T-helper 17 cell (primary cell): ENCODE measurements around the gene CEP162. TPM values are rescaled to one million over a fixed set of nuclear protein-coding genes. Genes with fewer than 3 reads are reported as not detected.
A peak's percentile ranks its signal among the peaks of the same experiment; 100 is the strongest.
"Not testable (repeated sequence)": the region's sequence is repeated elsewhere in the genome, so short reads cannot be mapped to it uniquely, and the experiment has no call there.

Source experiments
- ATAC-seq: fragments of 150-1000 bp; cut with Tn5 transposase; 2 replicates; pipeline ENCODE4 v1.10.0; 2021; ENCODE audit warnings: mild to moderate bottlenecking, moderate library complexity
- DNase-seq, 3 donors: peaks; one replicate each; pipeline versions ENCODE4 v3.0.0 to v3.0.0-alpha.2; 2020 to 2021
- H3K9me3 ChIP-seq: one replicate; pipeline ENCODE4 v1.7.0; 2013; ENCODE audit warnings: low read length, mild to moderate bottlenecking; ENCODE audit not compliant: control insufficient read depth, poor library complexity, severe bottlenecking
- H3K27ac Mint-ChIP-seq: one replicate; pipeline ENCODE4 v1.8.0; 2022; ENCODE audit warnings: mild to moderate bottlenecking, moderate library complexity, mixed read lengths
- H3K27me3 Mint-ChIP-seq: one replicate; pipeline ENCODE4 v1.8.0; 2022; ENCODE audit warnings: mixed read lengths
- H3K36me3 Mint-ChIP-seq: one replicate; pipeline ENCODE4 v1.8.0; 2022; ENCODE audit warnings: low read depth, mixed read lengths
- H3K4me1 Mint-ChIP-seq: one replicate; pipeline ENCODE4 v1.8.0; 2022; ENCODE audit warnings: mild to moderate bottlenecking, mixed read lengths
- H3K4me3 Mint-ChIP-seq: one replicate; pipeline ENCODE4 v1.8.0; 2022; ENCODE audit warnings: mild to moderate bottlenecking, moderate library complexity, mixed read lengths
- total RNA-seq, 4 donors: library from RNA in 2 of 4; stranded (reverse) in 2 of 4; gene quantifications; one replicate each; pipeline ENCODE4 v1.2.3 and lab custom pipeline; 2022 to 2026

Gene CEP162
- total RNA-seq, 2 donors from 2014 or later = 6.9 to 7.1 TPM

- Mint-ChIP-seq H3K4me3 (no peak overlapping the region), H3K27ac (no peak overlapping the region), H3K36me3 (no peaks in the 10 kb centered on the region), H3K4me1 (no peaks in the 10 kb centered on the region), H3K27me3 (peaks cover 59% of the 10 kb centered on the region)
- ATAC-seq (no peak), DNase-seq (no peak)
- peaks cover 3% of the 10 kb centered on the region for H3K9me3 ChIP-seq
Measured at GRCh38 chr6:84258268-84258667, 30.8 kb upstream of the CEP162 start.

- Mint-ChIP-seq H3K27me3 (peaks cover 63% of the 10 kb centered on the region), H3K27ac (no peak overlapping the region), H3K4me3 (no peak overlapping the region), H3K4me1 (no peaks in the 10 kb centered on the region), H3K36me3 (no peaks in the 10 kb centered on the region)
- DNase-seq (no peak), ATAC-seq (no peak)
- peaks cover 3% of the 10 kb centered on the region for H3K9me3 ChIP-seq
Measured at GRCh38 chr6:84255641-84256040, 28.2 kb upstream of the CEP162 start.

DNA sequence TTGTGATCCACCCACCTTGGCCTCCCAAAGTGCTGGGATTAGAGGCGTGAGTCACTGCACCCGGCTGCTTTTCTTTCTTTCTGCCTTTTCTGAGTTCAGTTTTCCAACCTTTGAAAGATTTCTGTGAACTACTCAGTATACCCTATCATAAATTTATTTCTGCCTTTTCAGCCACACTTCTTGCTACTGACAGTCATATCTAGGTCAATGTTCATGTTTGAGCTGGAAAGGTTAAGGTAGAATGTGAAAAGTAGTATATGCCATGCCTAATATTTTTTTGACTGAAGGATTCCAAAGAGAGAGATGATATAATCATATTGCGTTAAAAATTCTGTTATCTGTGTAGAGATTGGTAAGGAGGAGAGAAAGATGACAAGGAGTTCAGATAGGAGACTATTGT is 25.9 kb upstream of the CEP162 start:
- Mint-ChIP-seq H3K27ac (no peak overlapping the region), H3K4me3 (no peak overlapping the region), H3K36me3 (no peaks in the 10 kb centered on the region), H3K27me3 (peaks cover 41% of the 10 kb centered on the region), H3K4me1 (no peaks in the 10 kb centered on the region)
- DNase-seq (no peak), ATAC-seq (no peak)
- peaks cover 3% of the 10 kb centered on the region for H3K9me3 ChIP-seq

DNA sequence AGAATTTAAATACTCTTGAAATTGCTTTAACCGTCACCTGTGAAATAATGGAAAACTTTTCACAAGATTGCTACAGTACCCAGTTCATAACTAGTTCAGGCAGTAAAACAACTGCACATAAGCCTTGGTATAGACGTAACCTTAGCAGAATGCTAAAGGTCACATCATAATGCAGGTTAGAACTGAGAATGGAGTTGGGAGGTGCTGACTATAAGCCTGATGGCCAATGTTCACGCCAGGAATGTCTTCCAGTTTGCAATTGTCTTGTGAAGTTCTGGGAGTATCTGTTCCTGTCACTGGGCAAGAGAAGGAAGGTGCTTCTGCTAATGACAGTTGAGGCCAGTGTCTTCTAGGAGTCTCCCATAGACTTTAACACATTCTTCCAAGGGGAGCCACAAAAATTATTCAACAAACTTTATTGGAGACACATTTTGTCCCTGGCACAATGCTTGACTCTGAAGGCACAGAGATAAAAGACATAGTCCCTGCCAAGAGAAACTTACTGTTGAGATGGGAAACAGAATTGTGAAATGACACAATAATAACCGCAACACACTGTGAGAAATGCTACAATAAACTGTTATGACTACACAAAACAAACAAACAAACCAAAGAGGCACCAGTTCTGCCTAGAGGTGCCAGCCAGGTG is 24.6 kb upstream of the CEP162 start:
- Mint-ChIP-seq H3K27me3 (peaks cover 41% of the 10 kb centered on the region), H3K27ac (no peak overlapping the region), H3K4me3 (no peak overlapping the region), H3K4me1 (no peaks in the 10 kb centered on the region), H3K36me3 (no peaks in the 10 kb centered on the region)
- ATAC-seq (no peak), DNase-seq (no peak)
- H3K9me3 ChIP-seq = peaks cover 3% of the 10 kb centered on the region

DNA sequence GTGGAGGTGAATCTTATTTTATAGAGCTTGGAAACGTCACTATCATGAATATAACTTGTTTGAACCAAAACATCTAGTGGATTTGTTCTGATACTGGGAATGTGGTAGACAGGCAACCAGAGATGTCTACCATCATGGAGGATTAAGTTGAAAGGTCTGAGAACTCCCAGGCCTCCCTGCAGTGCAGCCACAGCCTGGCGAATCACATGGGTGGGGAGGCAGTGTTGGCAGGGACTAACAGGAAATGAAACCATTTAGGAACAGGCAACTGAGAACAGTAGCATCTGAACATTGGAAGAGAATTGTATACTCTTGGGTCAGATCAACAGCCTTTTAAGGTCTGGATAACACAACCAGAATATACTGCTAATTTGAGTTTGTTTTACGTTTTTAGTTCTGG is 22.3 kb upstream of the CEP162 start:
- Mint-ChIP-seq H3K27me3 (peaks cover 24% of the 10 kb centered on the region), H3K4me3 (no peak overlapping the region), H3K36me3 (no peaks in the 10 kb centered on the region), H3K4me1 (no peaks in the 10 kb centered on the region), H3K27ac (no peak overlapping the region)
- ATAC-seq (no peak), DNase-seq (no peak)
- no peaks in the 10 kb centered on the region for H3K9me3 ChIP-seq

DNA sequence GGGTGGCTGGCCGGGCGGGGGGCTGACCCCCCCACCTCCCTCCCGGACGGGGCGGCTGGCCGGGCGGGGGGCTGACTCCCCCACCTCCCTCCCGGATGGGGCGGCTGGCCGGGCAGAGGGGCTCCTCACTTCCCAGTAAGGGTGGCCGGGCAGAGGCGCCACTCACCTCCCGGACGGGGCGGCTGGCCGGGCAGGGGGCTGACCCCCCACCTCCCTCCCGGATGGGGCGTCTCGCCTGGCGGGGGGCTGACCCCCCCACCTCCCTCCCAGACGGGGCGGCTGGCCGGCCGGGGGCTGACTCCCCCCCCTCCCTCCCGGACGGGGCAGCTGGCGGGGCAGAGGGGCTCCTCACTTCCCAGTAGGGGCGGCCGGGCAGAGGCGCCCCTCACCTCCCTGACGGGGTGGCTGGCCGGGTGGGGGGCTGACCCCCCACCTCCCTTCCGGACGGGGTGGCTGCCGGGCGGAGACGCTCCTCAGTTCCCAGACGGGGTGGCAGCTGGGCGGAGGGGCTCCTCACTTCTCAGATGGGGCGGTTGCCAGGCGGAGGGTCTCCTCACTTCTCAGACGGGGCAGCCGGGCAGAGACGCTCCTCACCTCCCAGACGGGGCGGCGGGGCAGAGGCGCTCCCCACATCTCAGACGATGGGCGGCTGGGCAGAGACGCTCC is 17.1 kb upstream of the CEP162 start:
- not testable (repeated sequence) for ATAC-seq, H3K36me3 Mint-ChIP-seq, H3K4me1 Mint-ChIP-seq

DNA sequence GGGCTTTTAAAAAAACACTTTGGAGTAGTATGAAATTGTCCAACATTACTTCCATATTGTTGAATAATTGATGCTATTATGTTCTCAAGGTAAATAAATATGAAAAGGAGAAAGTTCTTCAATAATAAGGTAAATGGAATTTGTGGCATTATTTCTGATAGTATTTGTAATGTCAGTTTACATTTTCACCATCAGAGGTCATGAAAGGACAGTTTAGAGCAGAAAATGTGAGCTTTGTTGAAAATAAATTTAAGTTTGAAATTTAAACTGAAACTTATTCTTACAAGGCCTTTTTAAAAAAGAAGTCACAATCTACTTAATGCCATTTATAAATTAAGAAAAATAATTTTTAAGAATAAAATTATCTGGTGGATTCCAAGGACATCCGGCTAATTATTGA is 15.8 kb upstream of the CEP162 start:
- Mint-ChIP-seq H3K27ac (no peak overlapping the region), H3K4me1 (no peaks in the 10 kb centered on the region), H3K4me3 (no peak overlapping the region), H3K27me3 (peaks cover 6% of the 10 kb centered on the region), H3K36me3 (no peaks in the 10 kb centered on the region)
- DNase-seq (no peak), ATAC-seq (no peak)
- H3K9me3 ChIP-seq = no peaks in the 10 kb centered on the region

More for the DNA sequence above, 17.1 kb upstream of the CEP162 start:
- H3K27me3 Mint-ChIP-seq, DNase-seq, H3K4me3 Mint-ChIP-seq, H3K27ac Mint-ChIP-seq, H3K9me3 ChIP-seq: not testable (repeated sequence)

DNA sequence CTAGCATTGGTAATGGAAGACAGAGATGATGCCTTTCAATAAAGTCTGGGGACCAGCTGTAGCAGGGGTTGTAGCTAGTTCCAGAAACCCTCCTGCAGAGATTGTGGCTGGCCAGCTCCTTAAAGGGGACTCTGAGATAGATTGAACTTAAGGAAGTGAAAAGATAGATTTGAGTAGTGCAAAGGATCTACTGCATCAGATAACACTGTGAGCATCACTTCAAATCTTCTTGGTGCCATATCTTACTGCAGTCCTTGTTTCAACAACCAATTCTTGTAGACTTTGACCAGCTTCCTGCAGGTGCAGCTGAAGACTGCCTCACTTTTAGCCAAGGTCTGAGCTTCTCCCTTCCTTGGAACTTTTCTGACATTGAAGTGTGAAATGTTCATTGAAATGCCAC is 14.8 kb upstream of the CEP162 start:
- ATAC-seq (no peak), DNase-seq (no peak)
- Mint-ChIP-seq H3K27ac (no peak overlapping the region), H3K27me3 (peaks cover 6% of the 10 kb centered on the region), H3K36me3 (no peaks in the 10 kb centered on the region), H3K4me1 (no peaks in the 10 kb centered on the region), H3K4me3 (no peak overlapping the region)
- H3K9me3 ChIP-seq = no peaks in the 10 kb centered on the region

DNA sequence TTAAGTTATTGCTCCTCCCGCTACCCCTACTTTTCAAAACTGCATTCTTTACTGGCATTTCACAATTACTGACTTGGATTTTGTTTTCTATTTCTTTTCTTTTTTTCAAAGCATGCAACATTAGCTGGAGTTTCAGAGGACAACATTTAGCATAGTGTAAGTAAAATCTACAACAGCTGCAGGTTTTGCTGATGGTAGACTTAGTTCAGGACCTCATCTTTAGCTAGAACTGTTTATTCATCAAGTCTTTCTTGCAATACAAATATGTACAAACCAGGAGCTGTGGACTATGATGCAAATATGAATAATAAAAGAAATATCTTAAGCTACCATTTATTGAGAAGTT is 728 bp upstream of the CEP162 start:
- Mint-ChIP-seq H3K27me3 (peaks cover 17% of the 10 kb centered on the region), H3K27ac (peak overlapping the region; percentile 95), H3K36me3 (peaks cover 6% of the 10 kb centered on the region), H3K4me3 (peak overlapping the region; percentile 98), H3K4me1 (peaks cover 24% of the 10 kb centered on the region)
- DNase-seq (no peak), ATAC-seq (no peak)
- H3K9me3 ChIP-seq = no peaks in the 10 kb centered on the region

DNA sequence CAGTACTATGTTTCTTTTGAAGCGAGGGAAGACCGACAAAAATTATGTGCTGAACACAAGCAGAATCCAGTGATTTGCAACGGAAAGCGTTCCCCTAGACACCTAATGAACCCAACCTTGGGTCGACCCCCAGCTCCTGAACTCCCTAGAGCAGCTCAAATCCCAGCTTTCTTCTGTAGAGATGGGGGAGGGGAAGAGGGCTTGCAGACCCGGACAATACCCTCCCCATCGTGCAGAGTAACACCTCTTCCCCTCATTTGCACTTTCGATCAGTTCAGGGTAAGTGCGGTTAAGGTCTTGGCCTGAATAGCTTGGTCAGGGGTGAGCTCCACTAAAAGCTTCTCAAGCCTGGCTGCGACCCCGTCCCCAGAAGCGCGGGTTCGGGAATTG is 404 bp downstream of the CEP162 start:
- peaks cover 9% of the 10 kb centered on the region for H3K27me3 Mint-ChIP-seq
- peaks cover 3% of the 10 kb centered on the region for H3K36me3 Mint-ChIP-seq
- peak in 1 of 3 donors; percentile 7 for DNase-seq
- no peak for ATAC-seq
- peak overlapping the region; percentile 98 for H3K4me3 Mint-ChIP-seq
- peaks cover 26% of the 10 kb centered on the region for H3K4me1 Mint-ChIP-seq
- peak overlapping the region; percentile 95 for H3K27ac Mint-ChIP-seq
- H3K9me3 ChIP-seq = no peaks in the 10 kb centered on the region

DNA sequence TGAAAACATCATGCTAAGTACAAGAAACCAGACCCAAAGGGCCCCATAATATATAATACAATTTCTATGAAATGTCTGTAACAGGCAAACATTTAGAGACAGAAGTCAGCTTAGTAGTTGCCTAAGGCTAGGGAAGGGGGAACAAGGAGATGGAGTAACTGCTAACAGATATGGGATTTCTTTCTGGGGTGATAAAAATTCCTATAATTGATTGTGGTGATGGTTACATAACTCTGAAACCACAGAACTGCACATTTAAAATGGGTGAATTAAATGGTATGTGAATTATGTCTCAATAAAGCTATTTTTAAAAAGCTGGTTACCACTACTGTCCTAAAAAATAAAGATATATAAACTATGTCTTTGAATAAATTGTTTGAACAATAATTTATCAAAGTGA is 3.2 kb downstream of the CEP162 start:
- no peaks in the 10 kb centered on the region for H3K27me3 Mint-ChIP-seq
- peaks cover 34% of the 10 kb centered on the region for H3K4me1 Mint-ChIP-seq
- DNase-seq (no peak), ATAC-seq (no peak)
- no peaks in the 10 kb centered on the region for H3K9me3 ChIP-seq
- H3K27ac Mint-ChIP-seq = no peak overlapping the region
- no peaks in the 10 kb centered on the region for H3K36me3 Mint-ChIP-seq
- H3K4me3 Mint-ChIP-seq = no peak overlapping the region

DNA sequence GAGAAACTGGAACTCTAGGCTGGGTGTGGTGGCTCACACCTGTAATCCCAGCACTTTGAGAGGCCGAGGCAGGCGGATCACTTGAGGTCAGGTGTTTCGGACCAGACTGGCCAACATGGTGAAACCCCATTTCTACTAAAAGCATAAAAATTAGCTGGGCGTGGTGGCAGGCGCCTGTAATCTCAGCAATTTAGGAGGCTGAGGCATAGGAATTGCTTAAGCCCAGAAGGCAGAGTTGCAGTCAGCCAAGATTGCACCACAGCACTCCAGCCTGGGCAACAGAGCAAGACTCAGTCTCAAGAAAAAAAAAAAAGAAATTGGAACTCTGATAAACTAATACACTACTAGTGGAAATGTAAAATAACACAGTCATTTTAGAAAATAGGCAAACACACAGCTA is 3.8 kb downstream of the CEP162 start:
- DNase-seq, H3K27me3 Mint-ChIP-seq, H3K36me3 Mint-ChIP-seq, ATAC-seq, H3K9me3 ChIP-seq, H3K27ac Mint-ChIP-seq, H3K4me3 Mint-ChIP-seq: not testable (repeated sequence)
- peaks cover 32% of the 10 kb centered on the region for H3K4me1 Mint-ChIP-seq

GRCh38 chr6:84222426-84222825 is 5.0 kb downstream of the CEP162 start:
- DNase-seq (no peak), ATAC-seq (no peak)
- Mint-ChIP-seq H3K4me3 (no peak overlapping the region), H3K36me3 (peaks cover 4% of the 10 kb centered on the region), H3K27me3 (no peaks in the 10 kb centered on the region), H3K27ac (peak overlapping the region; percentile 47), H3K4me1 (peaks cover 28% of the 10 kb centered on the region)
- H3K9me3 ChIP-seq = no peaks in the 10 kb centered on the region

GRCh38 chr6:84220809-84221409 is 6.5 kb downstream of the CEP162 start:
- H3K36me3 Mint-ChIP-seq = peaks cover 8% of the 10 kb centered on the region
- H3K27ac Mint-ChIP-seq = no peak overlapping the region
- ATAC-seq = no peak
- no peak overlapping the region for H3K4me3 Mint-ChIP-seq
- peaks cover 18% of the 10 kb centered on the region for H3K4me1 Mint-ChIP-seq
- DNase-seq = no peak
- H3K9me3 ChIP-seq = no peaks in the 10 kb centered on the region
- H3K27me3 Mint-ChIP-seq = no peaks in the 10 kb centered on the region
